GDM1 (cell line): Measurements from ENCODE around the gene CLDND2.

Experiments used
- DNase-seq: peaks from one replicate; lab custom pipeline; 2025; lab: John Stamatoyannopoulos, UW

Gene CLDND2

DNA sequence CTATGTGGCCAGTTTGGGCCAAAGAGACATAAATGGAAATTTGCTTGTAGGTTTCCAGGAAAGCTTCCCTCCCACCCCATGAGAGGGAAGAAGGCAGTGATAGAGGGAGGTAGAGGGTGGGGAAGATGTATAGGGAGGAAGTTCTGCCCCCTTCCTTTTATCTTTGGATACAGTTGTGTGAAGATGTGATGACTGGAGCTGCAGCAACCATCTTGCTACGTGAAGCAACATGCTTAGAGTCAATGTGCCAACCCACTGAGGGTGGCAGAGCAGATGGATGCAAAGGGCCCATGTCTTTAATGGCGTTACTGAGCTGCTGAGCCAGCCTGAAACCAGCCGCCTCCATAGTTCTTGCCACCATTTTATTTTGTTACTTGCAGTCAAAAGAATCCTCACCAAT lies 37.6 kb downstream of the CLDND2 start:
- DNase-seq = no peak

DNA sequence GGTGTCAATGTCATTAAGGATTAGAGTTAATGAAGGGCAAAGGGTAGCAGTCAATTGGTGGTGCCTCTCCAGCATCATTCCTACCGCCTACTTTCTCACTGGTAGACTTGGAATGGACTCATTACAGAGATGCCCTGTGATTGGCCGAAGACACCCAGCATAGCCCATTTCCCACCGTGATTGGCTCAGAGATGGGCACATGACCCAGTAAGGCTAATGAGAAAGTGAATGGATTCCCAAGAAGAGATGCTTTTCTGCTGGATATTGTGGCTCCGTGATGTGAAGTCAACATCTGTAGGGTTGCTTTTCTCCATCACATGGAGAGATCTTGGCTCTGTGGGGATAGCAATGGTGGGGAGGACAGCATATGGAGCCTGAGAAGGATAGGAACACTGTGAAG lies 38.4 kb downstream of the CLDND2 start:
- no peak for DNase-seq

DNA sequence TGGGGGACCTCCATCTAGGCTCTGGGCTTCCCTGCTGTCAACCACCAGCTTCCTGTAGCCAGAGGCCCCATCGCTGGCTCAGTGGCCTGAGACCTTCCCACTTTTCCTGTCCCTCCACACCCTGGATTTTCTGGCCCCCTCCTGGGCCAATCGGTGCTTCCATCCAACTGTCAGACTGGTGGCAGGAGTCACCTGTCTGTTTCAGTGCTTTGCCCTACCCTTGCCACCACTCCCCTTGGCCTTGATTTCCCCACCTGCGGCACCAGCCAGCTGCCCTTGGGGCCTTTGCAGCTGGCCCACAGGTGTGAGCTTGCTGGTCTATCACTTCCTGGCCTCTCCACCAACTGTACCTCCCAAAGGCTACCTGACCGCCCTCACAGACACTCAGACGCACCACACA lies 39.4 kb downstream of the CLDND2 start:
- DNase-seq = no peak

DNA sequence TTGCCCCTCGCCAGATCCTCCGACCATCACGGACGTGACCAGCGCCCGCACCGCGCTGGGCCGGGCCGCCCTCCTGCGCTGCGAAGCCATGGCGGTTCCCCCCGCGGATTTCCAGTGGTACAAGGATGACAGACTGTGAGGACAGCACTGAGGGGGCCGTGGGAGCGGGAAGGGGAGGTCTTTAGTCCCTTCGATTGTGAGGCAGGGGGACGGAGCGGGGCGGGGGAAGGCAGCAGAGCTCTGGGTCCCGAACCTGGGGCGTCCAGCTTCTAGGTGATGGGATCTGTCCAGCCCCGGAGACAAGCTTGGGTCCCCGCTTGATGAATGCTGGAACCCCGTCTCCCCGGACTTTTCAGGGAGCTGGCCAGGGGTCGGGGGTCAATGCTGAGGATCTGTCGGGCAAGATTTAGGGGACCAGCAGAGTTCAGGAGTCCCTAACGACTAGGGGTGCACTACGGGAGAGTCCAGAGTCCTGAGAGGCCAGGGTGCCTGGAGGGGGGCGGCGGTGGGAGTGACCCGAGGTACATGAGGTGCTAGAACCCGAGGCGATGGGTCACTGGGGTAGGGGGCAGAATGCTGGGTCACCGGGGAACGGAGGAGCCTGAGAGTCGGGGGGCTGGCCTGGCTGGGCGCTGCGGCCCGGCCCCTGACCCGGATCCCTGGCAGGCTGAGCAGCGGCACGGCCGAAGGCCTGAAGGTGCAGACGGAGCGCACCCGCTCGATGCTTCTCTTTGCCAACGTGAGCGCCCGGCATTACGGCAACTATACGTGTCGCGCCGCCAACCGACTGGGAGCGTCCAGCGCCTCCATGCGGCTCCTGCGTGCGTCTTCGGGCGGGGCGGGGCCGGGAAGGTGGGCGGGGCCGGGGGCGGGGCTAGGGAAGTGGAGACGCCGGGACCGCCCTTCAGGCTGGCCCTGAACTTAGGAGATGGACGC lies 41.5 kb downstream of the CLDND2 start:
- DNase-seq = no peak

DNA sequence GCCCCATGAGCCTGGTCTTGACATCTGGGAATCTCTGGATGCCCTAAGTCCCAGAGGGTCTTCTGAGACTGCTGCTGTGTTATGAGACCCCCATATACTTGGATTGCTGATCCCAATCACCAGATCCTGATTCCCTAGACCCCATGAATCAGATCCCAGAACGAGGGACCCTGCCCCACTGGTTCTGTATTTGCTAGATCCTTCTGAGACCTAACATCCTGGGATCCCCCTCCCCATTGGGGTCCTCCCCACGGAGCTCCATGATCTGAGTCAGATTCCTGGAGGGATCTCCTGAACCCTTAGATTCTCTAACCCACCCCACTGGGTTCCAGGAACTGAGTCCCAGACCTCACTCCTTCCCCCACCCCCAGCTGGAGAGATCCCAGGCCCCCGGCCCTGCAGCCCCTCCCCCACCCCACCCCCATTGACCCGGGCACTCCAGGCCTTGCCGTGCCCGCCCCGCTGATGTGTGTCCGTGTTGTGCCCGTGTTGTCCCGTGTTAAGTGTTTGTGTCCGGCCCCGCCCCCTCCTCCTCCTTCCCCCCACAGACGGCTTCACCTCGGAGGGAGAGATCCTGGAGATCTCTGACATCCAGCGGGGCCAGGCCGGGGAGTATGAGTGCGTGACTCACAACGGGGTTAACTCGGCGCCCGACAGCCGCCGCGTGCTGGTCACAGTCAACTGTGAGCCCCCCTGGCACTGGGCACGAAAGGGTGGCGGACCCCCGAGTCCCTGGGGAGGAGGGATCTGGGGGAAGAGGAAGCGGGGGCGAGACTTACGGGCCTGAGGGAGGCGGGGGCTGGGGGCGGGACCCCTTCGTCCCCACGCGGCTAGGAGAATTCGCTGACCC lies 42.4 kb downstream of the CLDND2 start:
- DNase-seq = no peak

DNA sequence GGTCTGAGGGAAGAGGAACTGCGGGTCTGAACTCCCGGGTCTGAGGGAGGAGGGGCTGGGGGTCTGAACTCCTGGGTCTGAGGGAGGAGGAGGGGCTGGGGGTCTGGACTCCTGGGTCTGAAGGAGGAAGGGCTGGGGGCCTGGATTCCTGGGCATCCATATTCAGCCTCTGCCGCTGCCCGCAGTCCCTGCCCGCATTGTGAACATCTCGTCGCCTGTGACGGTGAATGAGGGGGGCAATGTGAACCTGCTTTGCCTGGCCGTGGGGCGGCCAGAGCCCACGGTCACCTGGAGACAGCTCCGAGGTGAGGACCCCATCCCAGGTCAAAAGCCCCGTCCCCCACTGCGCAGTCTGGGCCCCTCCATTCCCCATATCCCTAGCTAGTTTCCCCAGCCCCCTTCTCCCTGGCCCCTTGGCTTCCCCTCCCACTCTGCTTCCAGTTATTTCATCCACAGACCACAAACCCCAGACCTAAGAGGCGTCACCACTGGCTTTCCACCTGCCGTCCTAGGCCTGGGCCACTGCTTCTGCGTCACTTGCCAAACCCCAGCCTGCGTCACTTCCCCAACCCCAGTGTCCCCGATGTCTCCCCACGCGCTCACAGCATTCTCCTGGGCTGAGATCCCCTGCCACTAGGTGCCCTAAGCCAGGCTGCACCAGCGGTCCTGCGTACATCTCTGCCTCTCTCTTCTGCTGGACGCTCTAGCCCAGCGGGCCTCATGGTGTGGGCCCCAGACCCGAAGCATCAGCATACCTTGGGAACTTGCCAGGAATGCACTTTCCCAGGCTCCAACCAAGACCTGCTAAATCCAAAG lies 43.4 kb downstream of the CLDND2 start:
- no peak for DNase-seq

DNA sequence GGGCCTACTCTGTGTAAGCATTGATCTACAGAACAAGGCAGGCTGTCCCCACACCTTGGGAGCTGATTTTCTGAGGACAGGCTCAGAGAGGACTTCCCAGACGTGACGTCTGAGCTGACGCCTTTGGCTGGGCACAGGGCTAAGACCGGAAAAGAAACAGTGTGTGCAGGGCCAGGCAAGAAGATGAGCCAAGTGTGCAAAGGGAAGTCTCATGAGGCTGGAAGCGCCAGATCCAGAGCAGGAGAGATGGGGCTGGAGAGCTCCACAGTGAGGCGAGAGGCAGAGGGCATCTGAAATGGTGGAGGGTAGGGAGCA lies 44.7 kb downstream of the CLDND2 start:
- no peak for DNase-seq

DNA sequence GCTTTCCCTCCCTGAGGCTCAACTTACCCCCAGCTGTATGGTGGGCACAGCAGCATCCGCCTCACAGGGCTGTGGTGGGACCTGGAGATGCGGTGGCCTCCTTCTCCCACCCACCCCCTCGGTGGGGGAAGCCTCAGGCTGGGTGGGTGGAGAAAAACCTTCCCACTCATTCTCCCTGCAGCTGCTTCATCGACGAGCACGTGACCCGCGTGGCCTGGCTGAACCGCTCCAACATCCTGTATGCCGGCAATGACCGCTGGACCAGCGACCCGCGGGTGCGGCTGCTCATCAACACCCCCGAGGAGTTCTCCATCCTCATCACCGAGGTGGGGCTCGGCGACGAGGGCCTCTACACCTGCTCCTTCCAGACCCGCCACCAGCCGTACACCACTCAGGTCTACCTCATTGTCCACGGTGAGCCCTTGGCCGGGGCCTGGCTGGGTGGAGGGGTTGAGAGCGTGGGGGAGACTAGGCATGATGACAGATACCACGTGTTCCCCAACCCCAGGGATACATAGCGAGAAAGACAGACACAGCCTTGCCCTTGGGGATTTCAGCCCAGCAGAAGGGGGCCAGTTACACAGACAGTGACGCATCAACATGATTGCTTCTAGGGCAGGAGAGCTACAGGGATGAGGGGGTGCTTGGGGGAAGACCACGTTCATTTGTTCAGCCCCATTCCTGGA lies 45.2 kb downstream of the CLDND2 start:
- no peak for DNase-seq

DNA sequence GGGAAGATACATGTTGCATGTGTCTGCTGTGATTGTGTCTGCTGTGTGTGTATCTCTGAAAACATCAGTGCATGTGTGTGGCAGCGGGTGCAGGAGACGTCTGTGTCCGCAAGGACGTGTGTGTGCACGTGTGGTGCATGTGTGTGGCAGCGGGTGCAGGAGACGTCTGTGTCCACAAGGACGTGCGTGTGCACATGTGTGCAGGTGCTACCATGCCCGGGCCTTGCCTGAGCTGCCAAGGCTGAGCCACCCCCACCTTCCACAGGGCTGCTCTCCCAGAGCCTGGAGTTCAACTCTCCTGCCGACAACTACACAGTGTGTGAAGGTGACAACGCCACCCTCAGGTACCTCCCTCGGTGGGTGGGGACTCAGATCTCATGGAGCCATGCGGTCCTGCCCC lies 47.0 kb downstream of the CLDND2 start:
- DNase-seq = no peak

DNA sequence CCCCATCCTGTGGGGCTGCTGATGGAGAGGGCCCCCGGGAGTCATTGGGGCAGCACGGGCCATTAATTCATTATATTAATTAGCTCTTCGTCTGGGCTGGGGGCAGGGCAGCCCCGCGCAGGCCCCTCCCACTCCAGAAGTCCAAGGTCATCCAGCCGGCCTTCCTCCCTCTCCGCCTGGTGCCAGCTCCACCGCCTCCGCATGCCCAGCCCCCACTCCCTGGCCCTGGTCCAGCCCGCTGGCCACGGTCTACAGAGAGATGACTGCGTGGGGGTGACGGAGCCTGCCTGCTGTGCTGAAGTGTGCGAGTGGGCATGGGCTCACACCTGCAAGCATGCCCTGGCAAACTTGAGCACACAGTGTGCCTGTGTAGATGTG lies 48.5 kb downstream of the CLDND2 start:
- no peak for DNase-seq

DNA sequence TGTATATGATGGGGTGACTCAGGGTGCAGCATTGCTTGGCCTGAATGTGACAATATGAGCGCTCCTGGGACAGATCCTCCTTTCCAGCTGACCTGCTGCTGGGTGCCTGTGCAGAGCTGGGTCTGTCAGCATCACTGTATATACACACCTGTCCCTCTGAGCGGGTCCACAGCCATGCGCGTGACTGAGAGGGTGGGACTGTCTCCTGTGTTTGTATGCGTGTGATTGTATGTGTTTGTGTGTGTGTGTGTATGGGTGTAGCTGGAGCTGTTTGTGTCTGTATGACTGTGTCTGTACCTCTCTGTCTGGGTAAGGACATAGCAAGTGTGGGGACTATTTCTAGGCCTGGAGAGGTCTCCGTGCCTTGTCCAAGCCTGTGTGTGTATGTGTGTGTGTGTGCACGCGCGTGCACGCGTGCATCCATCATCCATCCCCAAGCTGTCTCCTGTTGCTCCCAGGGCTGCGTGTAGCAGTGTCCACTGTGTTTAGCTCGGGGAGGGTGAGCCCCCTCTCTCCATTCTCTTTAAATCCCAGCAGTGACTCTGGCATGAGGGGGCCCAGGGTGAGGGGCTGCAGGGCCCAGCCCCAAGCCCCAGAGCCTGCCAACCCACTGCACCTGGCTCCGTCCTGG lies 49.0 kb downstream of the CLDND2 start:
- no peak for DNase-seq

DNA sequence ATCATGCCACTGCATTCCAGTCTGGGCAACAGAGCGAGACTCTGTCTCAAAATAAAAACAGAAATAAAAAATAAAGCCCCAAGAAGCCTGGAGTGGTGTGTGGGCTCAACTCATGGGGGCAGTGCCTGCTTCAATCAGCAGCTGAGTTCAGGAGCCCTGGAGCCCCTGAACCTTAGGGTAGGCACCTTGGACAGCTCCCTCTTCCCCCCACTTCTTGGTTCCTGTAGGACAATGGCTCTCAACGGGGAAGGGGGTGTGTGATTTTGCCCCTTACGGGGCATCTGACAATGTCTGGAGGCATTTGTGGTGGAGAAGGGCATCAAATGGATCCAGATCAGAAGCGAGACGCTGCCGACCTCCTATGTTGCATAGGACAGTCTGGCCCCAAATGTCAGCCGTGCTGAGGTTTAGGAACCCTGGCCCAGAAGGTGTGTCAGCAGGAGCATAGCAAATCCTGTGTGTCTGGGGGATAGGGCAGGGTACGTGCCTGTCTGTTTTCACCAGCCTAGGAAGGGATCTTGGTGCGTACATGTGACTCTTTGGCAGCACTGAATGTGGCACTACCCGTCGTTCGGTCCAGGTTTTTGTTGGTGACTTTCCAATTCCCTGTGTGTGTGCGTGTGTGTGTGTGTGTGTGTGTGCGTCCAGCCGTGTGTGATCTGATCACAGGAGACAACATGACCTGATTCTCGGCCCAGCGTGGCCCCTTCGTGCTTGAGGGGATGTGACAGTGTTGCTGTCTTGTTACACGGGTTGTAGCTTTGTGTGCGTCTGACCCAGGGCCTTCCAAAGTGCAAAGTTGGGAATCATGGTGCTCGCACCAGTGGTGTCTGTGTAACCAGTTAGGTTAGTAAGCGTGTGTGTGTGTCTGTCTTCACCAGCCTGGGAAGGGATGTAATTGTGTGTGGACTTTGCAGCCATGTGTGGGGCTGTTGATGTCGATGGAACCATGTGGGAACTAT lies 49.8 kb downstream of the CLDND2 start:
- DNase-seq = no peak

DNA sequence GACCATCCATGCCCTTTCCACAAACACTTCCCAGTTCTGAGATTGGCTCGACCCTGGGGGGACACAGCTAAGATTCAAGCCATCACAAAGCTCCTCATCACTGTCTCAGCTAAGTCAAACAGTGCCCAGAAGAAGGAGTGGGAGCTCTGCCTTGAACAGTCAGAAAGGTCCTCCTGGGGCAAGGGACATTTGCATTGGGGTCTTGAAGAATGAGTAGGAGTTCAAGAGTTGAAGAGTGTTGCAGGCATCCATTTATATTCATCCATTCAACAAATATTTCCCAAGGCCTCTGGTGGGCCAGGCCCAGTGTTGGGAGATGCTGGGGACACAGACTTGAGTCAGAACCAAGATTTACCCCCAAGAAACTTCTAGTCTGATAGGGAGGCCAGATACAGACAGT lies 50.8 kb downstream of the CLDND2 start:
- DNase-seq = no peak

DNA sequence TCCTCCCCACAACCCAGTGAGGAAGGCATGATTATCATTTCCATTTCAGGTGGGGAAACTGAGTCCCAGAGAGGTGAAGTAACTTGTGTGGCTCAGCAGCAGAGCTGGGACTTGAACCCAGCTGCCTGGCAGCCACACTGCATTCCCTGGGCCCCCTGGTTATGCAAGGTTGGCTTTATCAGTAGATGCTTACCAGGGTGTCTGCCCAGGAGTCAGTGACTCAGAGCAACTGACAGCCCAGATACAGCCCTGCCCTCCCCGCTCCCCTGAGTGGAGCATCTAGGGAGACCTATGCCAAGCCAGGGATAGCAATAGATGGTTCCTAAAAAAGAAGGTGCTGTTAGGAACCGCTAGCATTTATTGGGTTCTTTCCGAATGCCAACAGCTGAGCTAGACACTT lies 51.4 kb downstream of the CLDND2 start:
- no peak for DNase-seq
